HCT116 (cell line): ENCODE results near the gene ZDHHC18. TPM values are rescaled to one million over a fixed set of nuclear protein-coding genes. Genes with fewer than 3 reads are reported as not detected.
A peak's percentile ranks its signal among the peaks of the same experiment; 100 is the strongest.

Experiments used
- ATAC-seq: fragments of 200-7000 bp; cut with Tn5 transposase; 2 replicates; pipeline ENCODE4 v1.9.1; 2020; ENCODE audit warnings: mild to moderate bottlenecking, moderate library complexity
- BruUV-seq: library from RNA; stranded (reverse); fragments of 400-500 nt; replicated peaks from 2 replicates; lab custom pipeline; 2021; lab: Mats Ljungman, UMichigan
- CTCF ChIA-PET: fragments of 300-600 bp; sonication (Branson Sonifier 250); formaldehyde crosslinking; loops from one replicate; lab custom pipeline; 2021; ENCODE audit warnings: antibody characterized with exemption; lab: Charles Lee
- POLR2A ChIA-PET: fragments of 300-600, 350-600 bp; sonication (Branson Sonifier 250); formaldehyde crosslinking; loops from one replicate; lab custom pipeline; 2021; ENCODE audit warnings: antibody characterized with exemption; lab: Charles Lee
- RAD21 ChIA-PET, 2 experiments: fragments of 300-600 bp; sonication (Branson Sonifier 250); formaldehyde crosslinking; loops; one replicate each; lab custom pipeline; 2023; ENCODE audit warnings: low total read pairs in 2 of 2; ENCODE audit not compliant: uncharacterized antibody in 2 of 2, unreplicated experiment in 2 of 2, low non-redundant PET in 1 of 2; lab: Charles Lee
- DNase-seq: peaks from one replicate; pipeline ENCODE4 v3.0.0-alpha.2; 2010; ENCODE audit warnings: low read depth, low spot score
- H2AFZ ChIP-seq: fragments of 200-600 bp; shearing (Covaris generic), sonication (generic); 2 replicates; pipeline ENCODE4 v1.6.1; 2017; ENCODE audit warnings: low read depth, mixed run types, mixed read lengths, antibody characterized with exemption, low read length; ENCODE audit not compliant: poor library complexity, severe bottlenecking
- H3K27ac ChIP-seq: 2 replicates; pipeline ENCODE4 v1.5.1; 2012; ENCODE audit warnings: low read depth, low read length
- H3K27me3 ChIP-seq: fragments of 200-600 bp; sonication (generic); 2 replicates; pipeline ENCODE4 v1.6.1; 2016; ENCODE audit warnings: mixed run types, low read length, mixed read lengths; ENCODE audit not compliant: insufficient read depth
- H3K36me3 ChIP-seq, 2 experiments: fragments of 200-500 bp in 1 of 2; fragments of 200-600 bp in 1 of 2; sonication (Bioruptor generic) in 1 of 2; sonication (generic) in 1 of 2; 2 replicates each; pipeline versions ENCODE4 v1.5.1 to v1.6.1; 2014 to 2016; ENCODE audit warnings: low read length in 2 of 2, inconsistent platforms in 1 of 2, mixed read lengths in 1 of 2, mixed run types in 1 of 2; ENCODE audit not compliant: insufficient read depth in 2 of 2, control insufficient read depth in 1 of 2
- H3K4me1 ChIP-seq, 2 experiments: fragments of 200-600 bp in 1 of 2; sonication (generic) in 1 of 2; 2 replicates each; pipeline versions ENCODE4 v1.5.1 to v1.6.1; 2012 to 2017; ENCODE audit warnings: low read length in 2 of 2, inconsistent platforms in 1 of 2, mild to moderate bottlenecking in 1 of 2, mixed read lengths in 1 of 2, mixed run types in 1 of 2, moderate library complexity in 1 of 2; ENCODE audit not compliant: insufficient read depth in 2 of 2, control insufficient read depth in 1 of 2
- H3K4me2 ChIP-seq: fragments of 200-600 bp; sonication (generic); 2 replicates; pipeline ENCODE4 v1.6.1; 2017; ENCODE audit warnings: mixed run types, low read length, mixed read lengths
- H3K4me3 ChIP-seq, 2 experiments: fragments of 200-600 bp in 1 of 2; sonication (generic) in 1 of 2; replicated peaks in 1 of 2; 2 replicates each; pipeline ENCODE4 v1.5.1; 2011 to 2016; ENCODE audit warnings: low read length in 2 of 2, control low read depth in 1 of 2, low read depth in 1 of 2, mild to moderate bottlenecking in 1 of 2, mixed read lengths in 1 of 2, mixed run types in 1 of 2
- H3K79me2 ChIP-seq: fragments of 200-600 bp; sonication (generic); 2 replicates; pipeline ENCODE4 v1.6.1; 2017; ENCODE audit warnings: mild to moderate bottlenecking, mixed run types, low read length, moderate library complexity, mixed read lengths; ENCODE audit not compliant: insufficient read depth
- H3K9ac ChIP-seq: fragments of 200-600 bp; sonication (generic); 2 replicates; pipeline ENCODE4 v1.6.1; 2016; ENCODE audit warnings: low read length, mixed read lengths
- H3K9me2 ChIP-seq: fragments of 200-600 bp; sonication (generic), shearing (Covaris generic); 2 replicates; pipeline ENCODE4 v1.6.1; 2017; ENCODE audit warnings: mixed run types, mild to moderate bottlenecking, moderate library complexity; ENCODE audit not compliant: insufficient read depth
- H3K9me3 ChIP-seq, 2 experiments: fragments of 200-500 bp in 1 of 2; fragments of 200-600 bp in 1 of 2; sonication (Bioruptor generic) in 1 of 2; sonication (generic) in 1 of 2; 2 replicates each; pipeline ENCODE4 v1.6.1; 2014 to 2017; ENCODE audit warnings: low read length in 2 of 2, mixed read lengths in 2 of 2, inconsistent platforms in 1 of 2, low read depth in 1 of 2, mild to moderate bottlenecking in 1 of 2, mixed run types in 1 of 2, moderate library complexity in 1 of 2; ENCODE audit not compliant: control insufficient read depth in 1 of 2, insufficient read depth in 1 of 2
- H4K20me1 ChIP-seq: fragments of 200-600 bp; sonication (generic), shearing (Covaris generic); 2 replicates; pipeline ENCODE4 v1.6.1; 2017; ENCODE audit warnings: mixed run types, mild to moderate bottlenecking, moderate library complexity; ENCODE audit not compliant: insufficient read depth
- ELF1 ChIP-seq: IDR thresholded peaks from 2 replicates; pipeline ENCODE4 v1.6.1; 2012; ENCODE audit warnings: low read depth, borderline replicate concordance
- JUND ChIP-seq: IDR thresholded peaks from 2 replicates; pipeline ENCODE4 v1.6.1; 2012
- RAD21 ChIP-seq: IDR thresholded peaks from 2 replicates; pipeline ENCODE4 v1.6.1; 2012; ENCODE audit warnings: low read depth, mild to moderate bottlenecking
- SIN3A ChIP-seq: IDR thresholded peaks from 2 replicates; pipeline ENCODE4 v1.6.1; 2012; ENCODE audit warnings: low read depth
- SP1 ChIP-seq: IDR thresholded peaks from 2 replicates; pipeline ENCODE4 v1.6.1; 2012; ENCODE audit warnings: low read depth
- SRF ChIP-seq: IDR thresholded peaks from 2 replicates; pipeline ENCODE4 v1.6.1; 2012; ENCODE audit warnings: low read depth
- TCF7L2 ChIP-seq: IDR thresholded peaks from 2 replicates; pipeline ENCODE4 v1.7.0; 2011; ENCODE audit warnings: borderline replicate concordance, inconsistent platforms; ENCODE audit not compliant: insufficient read depth, insufficient read length; ENCODE audit errors: extremely low read depth
- YY1 ChIP-seq: IDR thresholded peaks from 2 replicates; pipeline ENCODE4 v1.6.1; 2011; ENCODE audit warnings: low read length, low read depth, moderate library complexity, mild to moderate bottlenecking; ENCODE audit not compliant: insufficient replicate concordance; ENCODE audit errors: extremely low read depth
- ZNF274 ChIP-seq: fragments of 200-500 bp; sonication (Bioruptor generic); IDR thresholded peaks from 2 replicates; pipeline ENCODE4 v1.6.1; 2014; ENCODE audit warnings: mild to moderate bottlenecking, low read depth, low read length, inconsistent platforms
- intact Hi-C: fragments of 100-400 bp; cut with micrococcal nuclease; formaldehyde crosslinking; loops from 2 replicates; pipeline ENCODE4 v1.10.0; 2022
- total RNA-seq: library from RNA; stranded (reverse); gene quantifications from one replicate; pipeline ENCODE4 v1.2.1, GENCODE V29; 2021; ENCODE audit not compliant: unreplicated experiment
- TF ChIP-seq, protein P1 (sequence below): IDR thresholded peaks from 2 replicates; pipeline ENCODE4 v1.6.1; 2011; ENCODE audit warnings: mild to moderate bottlenecking, low read length, moderate library complexity; ENCODE audit not compliant: insufficient replicate concordance; ENCODE audit errors: extremely low read depth
- TF ChIP-seq, protein P2 (sequence below): IDR thresholded peaks from 2 replicates; pipeline ENCODE4 v1.6.1; 2012
- TF ChIP-seq, protein P3 (sequence below), 3 experiments: fragments of 200-600 bp in 1 of 3; sonication (generic) in 1 of 3; IDR thresholded peaks in 2 of 3; conservative IDR thresholded peaks in 1 of 3; 2 replicates each; pipeline ENCODE4 v1.5.1; 2012 to 2017; ENCODE audit warnings: low read depth in 2 of 3, low read length in 2 of 3, antibody characterized with exemption in 1 of 3, borderline replicate concordance in 1 of 3, control low read depth in 1 of 3, mild to moderate bottlenecking in 1 of 3, mixed read lengths in 1 of 3, mixed run types in 1 of 3, moderate library complexity in 1 of 3; ENCODE audit not compliant: insufficient read depth in 1 of 3

Gene ZDHHC18
- total RNA-seq, 1 experiment from 2014 or later, result 24.4 TPM

DNA sequence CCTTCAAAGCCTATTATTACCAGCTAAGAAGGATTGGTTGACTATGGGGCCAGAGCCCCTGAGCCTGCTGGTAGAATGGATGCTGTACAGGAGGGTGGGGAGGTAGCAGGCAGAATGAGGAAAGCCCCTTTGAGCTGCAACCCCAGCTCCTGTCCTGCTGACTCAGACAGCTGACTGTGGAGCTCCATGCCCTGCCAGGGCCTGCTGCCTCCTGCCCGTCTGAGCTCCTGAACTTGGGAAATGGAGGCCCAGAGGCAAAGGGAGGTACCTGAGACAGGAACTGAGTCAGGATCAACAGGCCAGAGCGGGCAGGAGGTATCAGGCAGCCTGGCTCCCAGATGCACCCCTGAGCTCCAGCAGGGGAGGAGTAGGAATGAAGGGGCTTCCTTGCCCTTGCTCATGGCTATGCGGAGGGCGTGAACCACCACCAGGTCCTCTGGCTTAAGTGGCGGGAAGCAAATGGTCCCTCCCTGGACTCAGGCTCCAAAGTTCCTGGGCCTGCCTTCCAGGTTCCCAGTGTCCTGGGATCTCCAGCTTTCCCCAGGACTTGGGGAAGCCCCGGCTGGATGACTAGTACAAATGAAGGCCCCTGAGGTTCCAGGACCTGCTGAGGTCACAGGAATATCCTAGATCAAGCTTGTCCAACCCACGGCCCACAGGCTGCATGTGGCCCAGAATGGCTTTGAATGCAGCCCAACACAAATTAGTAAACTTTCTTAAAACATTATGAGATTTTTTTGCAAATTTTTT lies 32.6 kb downstream of the ZDHHC18 start:
- Histone ChIP-seq H3K9ac (no peak overlapping the region), H3K79me2 (peaks cover 12% of the 10 kb centered on the region), H3K27ac (no peak overlapping the region), H3K27me3 (no peaks in the 10 kb centered on the region), H4K20me1 (no peaks in the 10 kb centered on the region), H3K4me2 (peak overlapping the region; percentile 24; the same call in 1 of the 2 replicates), H3K4me3 (no peak overlapping the region), H3K9me3 (no peaks in the 10 kb centered on the region), H3K4me1 (peaks cover 34 to 76% of the 10 kb centered on the region in 2 experiments), H3K36me3 (peaks cover 0 to 6% of the 10 kb centered on the region in 2 experiments; a peak in 1 of 4 replicates), H2AFZ (no peak overlapping the region), H3K9me2 (no peaks in the 10 kb centered on the region)
- intact Hi-C loops, result no loop called here
- ATAC-seq, result no peak
- BruUV-seq, result no TSS peak
- TF ChIP-seq ELF1 (no peak), SIN3A (no peak), JUND (no peak), SP1 (no peak), TCF7L2 (no peak), SRF (no peak), YY1 (no peak), ZNF274 (no peak), RAD21 (no peak)
- TF ChIP-seq, protein P1, sequence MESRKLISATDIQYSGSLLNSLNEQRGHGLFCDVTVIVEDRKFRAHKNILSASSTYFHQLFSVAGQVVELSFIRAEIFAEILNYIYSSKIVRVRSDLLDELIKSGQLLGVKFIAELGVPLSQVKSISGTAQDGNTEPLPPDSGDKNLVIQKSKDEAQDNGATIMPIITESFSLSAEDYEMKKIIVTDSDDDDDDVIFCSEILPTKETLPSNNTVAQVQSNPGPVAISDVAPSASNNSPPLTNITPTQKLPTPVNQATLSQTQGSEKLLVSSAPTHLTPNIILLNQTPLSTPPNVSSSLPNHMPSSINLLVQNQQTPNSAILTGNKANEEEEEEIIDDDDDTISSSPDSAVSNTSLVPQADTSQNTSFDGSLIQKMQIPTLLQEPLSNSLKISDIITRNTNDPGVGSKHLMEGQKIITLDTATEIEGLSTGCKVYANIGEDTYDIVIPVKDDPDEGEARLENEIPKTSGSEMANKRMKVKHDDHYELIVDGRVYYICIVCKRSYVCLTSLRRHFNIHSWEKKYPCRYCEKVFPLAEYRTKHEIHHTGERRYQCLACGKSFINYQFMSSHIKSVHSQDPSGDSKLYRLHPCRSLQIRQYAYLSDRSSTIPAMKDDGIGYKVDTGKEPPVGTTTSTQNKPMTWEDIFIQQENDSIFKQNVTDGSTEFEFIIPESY, result no peak
- TF ChIP-seq, protein P2, sequence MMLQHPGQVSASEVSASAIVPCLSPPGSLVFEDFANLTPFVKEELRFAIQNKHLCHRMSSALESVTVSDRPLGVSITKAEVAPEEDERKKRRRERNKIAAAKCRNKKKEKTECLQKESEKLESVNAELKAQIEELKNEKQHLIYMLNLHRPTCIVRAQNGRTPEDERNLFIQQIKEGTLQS, result no peak
- TF ChIP-seq, protein P3, sequence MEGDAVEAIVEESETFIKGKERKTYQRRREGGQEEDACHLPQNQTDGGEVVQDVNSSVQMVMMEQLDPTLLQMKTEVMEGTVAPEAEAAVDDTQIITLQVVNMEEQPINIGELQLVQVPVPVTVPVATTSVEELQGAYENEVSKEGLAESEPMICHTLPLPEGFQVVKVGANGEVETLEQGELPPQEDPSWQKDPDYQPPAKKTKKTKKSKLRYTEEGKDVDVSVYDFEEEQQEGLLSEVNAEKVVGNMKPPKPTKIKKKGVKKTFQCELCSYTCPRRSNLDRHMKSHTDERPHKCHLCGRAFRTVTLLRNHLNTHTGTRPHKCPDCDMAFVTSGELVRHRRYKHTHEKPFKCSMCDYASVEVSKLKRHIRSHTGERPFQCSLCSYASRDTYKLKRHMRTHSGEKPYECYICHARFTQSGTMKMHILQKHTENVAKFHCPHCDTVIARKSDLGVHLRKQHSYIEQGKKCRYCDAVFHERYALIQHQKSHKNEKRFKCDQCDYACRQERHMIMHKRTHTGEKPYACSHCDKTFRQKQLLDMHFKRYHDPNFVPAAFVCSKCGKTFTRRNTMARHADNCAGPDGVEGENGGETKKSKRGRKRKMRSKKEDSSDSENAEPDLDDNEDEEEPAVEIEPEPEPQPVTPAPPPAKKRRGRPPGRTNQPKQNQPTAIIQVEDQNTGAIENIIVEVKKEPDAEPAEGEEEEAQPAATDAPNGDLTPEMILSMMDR (IDR thresholded peaks at IDR 0.05 in 2 of 3, conservative IDR thresholded peaks at IDR 0.05 in 1 of 3; ENCODE audit: borderline replicate concordance in 1 of 3, insufficient read depth in 1 of 3, low read depth in 2 of 3, low read length in 2 of 3), result no peak
- no peak for DNase-seq
- ChIA-PET RAD21 (no interaction called here), POLR2A (interaction anchor here (0.6 to 1.8 kb wide), 4 partner anchors 9 to 997 kb away, joined by 3 to 7 read pairs (median 4); no protein-coding TSS in a partner anchor), CTCF (interaction anchor here (0.8 to 3.4 kb wide), 9 partner anchors 9 to 275 kb away, joined by 3 to 14 read pairs (median 4); no protein-coding TSS in a partner anchor)
